Body of pancreas (tissue), 4 donors: ENCODE results near the gene NBAS. TPM values are rescaled to one million over a fixed set of nuclear protein-coding genes. Genes with fewer than 3 reads are reported as not detected.

Source experiments
- ATAC-seq: fragments of 150-250 bp; one replicate; pipeline ENCODE4 v1.9.1; 2016
- DNase-seq, 4 donors: peaks; one replicate each; pipeline ENCODE4 v3.0.0-alpha.2; 2019
- H3K27ac ChIP-seq, 4 donors: fragments of 200-600 bp; sonication (generic); 1 replicate in 3 of 4; 2 replicates in 1 of 4; pipeline versions ENCODE4 v1.5.1 to v1.6.1; 2016 to 2019; ENCODE audit warnings: mild to moderate bottlenecking in 1 of 4, mixed read lengths in 1 of 4, moderate library complexity in 1 of 4
- H3K27me3 ChIP-seq, 2 donors: fragments of 200-600 bp; sonication (generic); one replicate each; pipeline ENCODE4 v1.6.0; 2016; ENCODE audit warnings: mild to moderate bottlenecking in 1 of 2
- H3K36me3 ChIP-seq, 2 donors: fragments of 200-600 bp; sonication (generic); replicated peaks in 1 of 2; 2 replicates each; pipeline ENCODE4 v1.5.1; 2016; ENCODE audit warnings: low read depth in 2 of 2; ENCODE audit not compliant: insufficient read depth in 1 of 2
- H3K4me1 ChIP-seq: fragments of 200-600 bp; sonication (generic); one replicate; pipeline ENCODE4 v1.6.0; 2016
- H3K4me3 ChIP-seq, 2 donors: fragments of 200-600 bp; sonication (generic); 1 replicate in 1 of 2; 2 replicates in 1 of 2; pipeline ENCODE4 v1.5.1; 2016 to 2019
- H3K9me3 ChIP-seq, 3 donors: fragments of 200-600 bp; sonication (generic); 1 replicate in 2 of 3; 2 replicates in 1 of 3; pipeline ENCODE4 v1.5.1; 2016
- POLR2A ChIP-seq, 3 donors: fragments of 450-650 bp; IDR thresholded peaks; one replicate each; pipeline ENCODE4 v1.6.1; 2016; ENCODE audit warnings: antibody characterized with exemption in 3 of 3, mild to moderate bottlenecking in 2 of 3
- WGBS, 2 donors: methylation state at CpG; one replicate each; pipeline ENCODE4 v1.1.5; 2017; 5-methylcytosine and 5-hydroxymethylcytosine counted together
- intact Hi-C: fragments of 100-400 bp; cut with DNase I; formaldehyde crosslinking; loops from one replicate; pipeline ENCODE4 v1.15.1; 2023
- total RNA-seq, 2 donors: library from RNA; depleted of rRNA; stranded (reverse); fragments of >200 nt; gene quantifications; one replicate each; pipeline ENCODE4 v1.1.0, GENCODE V29; 2016
- TF ChIP-seq, protein P1 (sequence below), 7 experiments: fragments of 450-650 bp in 4 of 7; fragments of 200-600 bp in 3 of 7; sonication (generic) in 3 of 7; IDR thresholded peaks; one replicate each; pipeline ENCODE4 v1.5.1; 2016 to 2019; ENCODE audit warnings: antibody characterized with exemption in 7 of 7

NBAS gene
- total RNA-seq, 2 donors from 2014 or later, result 34.0 to 35.9 TPM

DNA sequence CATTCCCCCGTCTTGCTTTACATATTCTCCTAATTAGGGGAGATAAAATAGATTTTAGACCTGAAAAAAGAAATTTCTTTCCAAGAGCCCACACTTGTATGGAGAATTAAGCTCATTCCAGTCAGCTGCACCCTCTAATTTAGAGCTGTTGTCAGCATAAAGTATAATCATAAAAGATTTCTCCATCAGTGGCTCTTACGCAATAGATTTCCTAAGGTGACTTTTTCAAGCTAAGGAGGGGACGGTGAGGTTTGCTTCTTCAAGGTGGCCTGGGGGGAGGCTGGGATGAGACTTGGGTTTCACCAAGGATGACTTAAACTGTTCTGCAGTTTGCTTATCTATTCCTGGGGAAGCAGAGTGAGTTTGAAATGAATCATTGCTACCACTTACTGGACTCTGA lies 426.2 kb downstream of the NBAS start:
- no peak overlapping the region for H3K27ac ChIP-seq
- H3K4me3 ChIP-seq, result no peak overlapping the region
- 90 to 94% methylated on average over 3 of the region's 3 CpGs for WGBS, 2 donors
- ATAC-seq (no peak), DNase-seq (no peak)
- H3K4me1 ChIP-seq, result no peaks in the 10 kb centered on the region
- no peaks in the 10 kb centered on the region for H3K27me3 ChIP-seq
- peaks cover 0 to 4% (median 0%) of the 10 kb centered on the region in 3 donors for H3K9me3 ChIP-seq
- TF ChIP-seq, protein P1, sequence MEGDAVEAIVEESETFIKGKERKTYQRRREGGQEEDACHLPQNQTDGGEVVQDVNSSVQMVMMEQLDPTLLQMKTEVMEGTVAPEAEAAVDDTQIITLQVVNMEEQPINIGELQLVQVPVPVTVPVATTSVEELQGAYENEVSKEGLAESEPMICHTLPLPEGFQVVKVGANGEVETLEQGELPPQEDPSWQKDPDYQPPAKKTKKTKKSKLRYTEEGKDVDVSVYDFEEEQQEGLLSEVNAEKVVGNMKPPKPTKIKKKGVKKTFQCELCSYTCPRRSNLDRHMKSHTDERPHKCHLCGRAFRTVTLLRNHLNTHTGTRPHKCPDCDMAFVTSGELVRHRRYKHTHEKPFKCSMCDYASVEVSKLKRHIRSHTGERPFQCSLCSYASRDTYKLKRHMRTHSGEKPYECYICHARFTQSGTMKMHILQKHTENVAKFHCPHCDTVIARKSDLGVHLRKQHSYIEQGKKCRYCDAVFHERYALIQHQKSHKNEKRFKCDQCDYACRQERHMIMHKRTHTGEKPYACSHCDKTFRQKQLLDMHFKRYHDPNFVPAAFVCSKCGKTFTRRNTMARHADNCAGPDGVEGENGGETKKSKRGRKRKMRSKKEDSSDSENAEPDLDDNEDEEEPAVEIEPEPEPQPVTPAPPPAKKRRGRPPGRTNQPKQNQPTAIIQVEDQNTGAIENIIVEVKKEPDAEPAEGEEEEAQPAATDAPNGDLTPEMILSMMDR (IDR thresholded peaks at IDR 0.05), result no peak
- TF ChIP-seq POLR2A (IDR thresholded peaks at IDR 0.05), result no peak
- H3K36me3 ChIP-seq, result no peaks in the 10 kb centered on the region
- intact Hi-C loops, result no loop called here

DNA sequence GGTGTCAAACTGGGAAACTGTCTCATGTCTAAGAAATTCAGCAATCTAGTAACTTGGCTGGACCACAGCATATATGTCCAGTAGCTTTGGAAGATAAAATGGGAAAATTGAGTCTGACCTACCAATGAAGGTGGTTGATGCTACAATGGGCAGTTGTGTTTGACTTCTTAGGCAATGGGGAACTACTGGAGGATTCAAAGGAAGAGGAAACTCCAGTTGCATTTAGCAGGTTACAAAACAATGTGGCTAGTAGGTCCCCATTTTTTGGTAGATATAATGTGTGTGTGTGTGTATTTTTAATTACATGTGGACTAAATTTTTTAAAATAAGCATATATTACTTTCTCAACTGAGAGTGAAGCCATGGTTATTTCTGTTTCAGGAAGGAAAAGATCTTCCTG lies 427.7 kb downstream of the NBAS start:
- DNase-seq (no peak), ATAC-seq (no peak)
- Histone ChIP-seq H3K9me3 (no peaks in the 10 kb centered on the region), H3K4me1 (no peaks in the 10 kb centered on the region), H3K27me3 (no peaks in the 10 kb centered on the region), H3K4me3 (no peak overlapping the region), H3K36me3 (no peaks in the 10 kb centered on the region), H3K27ac (no peak overlapping the region)
- intact Hi-C loops, result no loop called here
- TF ChIP-seq, protein P1 (IDR thresholded peaks at IDR 0.05), result no peak
- TF ChIP-seq POLR2A (IDR thresholded peaks at IDR 0.05), result no peak

DNA sequence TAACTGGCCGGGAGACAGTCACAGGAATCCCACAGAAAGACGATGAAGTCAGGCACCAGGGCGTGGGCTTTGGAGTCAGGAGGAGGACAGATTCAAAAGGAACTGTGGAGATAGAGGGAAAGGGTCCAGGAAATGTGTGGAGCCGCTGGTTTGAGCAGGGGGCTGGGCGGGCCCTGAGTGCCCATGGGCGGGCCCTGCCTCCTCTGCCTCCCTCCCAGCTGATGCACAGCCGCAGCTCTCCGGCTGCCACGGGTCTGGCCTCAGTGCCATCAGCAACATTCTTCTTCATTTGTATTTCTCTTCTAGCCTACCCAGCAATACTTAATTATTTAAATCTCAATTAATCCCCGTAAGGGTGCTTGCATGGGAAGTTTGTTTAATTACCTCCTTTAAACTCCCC lies 432.3 kb downstream of the NBAS start:
- no peak overlapping the region for H3K4me3 ChIP-seq
- no peak overlapping the region for H3K27ac ChIP-seq
- no peaks in the 10 kb centered on the region for H3K27me3 ChIP-seq
- no peaks in the 10 kb centered on the region for H3K4me1 ChIP-seq
- no peak for DNase-seq
- TF ChIP-seq, protein P1 (IDR thresholded peaks at IDR 0.05), result no peak
- TF ChIP-seq POLR2A (IDR thresholded peaks at IDR 0.05), result no peak
- H3K9me3 ChIP-seq, result no peaks in the 10 kb centered on the region
- no peak for ATAC-seq
- WGBS, 2 donors, result 87 to 89% methylated on average over 10 of the region's 10 CpGs
- intact Hi-C loops, result no loop called here
- H3K36me3 ChIP-seq, result no peaks in the 10 kb centered on the region

DNA sequence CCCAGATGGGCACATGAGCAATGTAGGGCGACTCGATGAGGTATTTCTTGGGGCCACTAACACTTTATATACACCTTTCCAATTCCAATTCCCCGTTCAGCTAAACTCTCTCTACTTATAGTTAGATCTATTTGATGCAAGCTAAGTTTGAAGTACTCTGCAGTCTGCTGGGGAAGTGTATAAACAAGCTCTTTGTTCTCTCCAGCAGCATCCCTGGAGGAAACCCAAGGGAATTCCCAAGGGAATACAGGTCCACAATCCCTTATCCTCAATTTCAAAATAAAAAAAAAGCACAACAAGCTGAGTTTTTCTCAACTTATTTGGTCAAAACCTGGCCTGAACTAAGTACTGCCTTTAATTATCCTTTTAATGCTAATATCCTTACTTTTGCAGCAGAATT lies 433.3 kb downstream of the NBAS start:
- 74 to 83% methylated on average over 3 of the region's 3 CpGs for WGBS, 2 donors
- Histone ChIP-seq H3K27ac (no peak overlapping the region), H3K9me3 (no peaks in the 10 kb centered on the region), H3K36me3 (no peaks in the 10 kb centered on the region), H3K4me3 (no peak overlapping the region), H3K27me3 (no peaks in the 10 kb centered on the region), H3K4me1 (no peaks in the 10 kb centered on the region)
- intact Hi-C loops, result no loop called here
- TF ChIP-seq, protein P1 (IDR thresholded peaks at IDR 0.05), result no peak
- TF ChIP-seq POLR2A (IDR thresholded peaks at IDR 0.05), result no peak
- ATAC-seq (no peak), DNase-seq (no peak)

DNA sequence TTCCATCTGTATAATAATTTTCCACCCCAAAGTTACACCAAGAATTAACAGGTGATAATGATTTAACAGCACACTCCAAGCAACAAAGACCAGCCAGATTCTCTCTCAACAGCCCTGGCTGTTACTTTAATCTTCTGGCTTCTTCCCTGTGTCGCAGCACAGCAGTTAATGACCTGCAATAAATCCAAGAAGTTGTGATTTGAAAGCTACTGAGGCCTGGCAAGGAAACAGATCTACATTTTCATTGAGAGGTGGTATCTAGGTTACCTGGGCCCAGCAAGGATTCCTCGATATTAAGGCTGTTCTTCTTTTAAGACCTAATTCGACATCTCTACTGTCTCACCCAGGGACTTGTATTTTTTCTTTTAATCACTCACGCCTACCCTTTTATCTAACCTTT lies 433.8 kb downstream of the NBAS start:
- WGBS, 2 donors, result 66 to 68% methylated on average over 4 of the region's 4 CpGs
- no peaks in the 10 kb centered on the region for H3K9me3 ChIP-seq
- H3K27ac ChIP-seq, result no peak overlapping the region
- H3K4me3 ChIP-seq, result no peak overlapping the region
- no peaks in the 10 kb centered on the region for H3K36me3 ChIP-seq
- no peaks in the 10 kb centered on the region for H3K27me3 ChIP-seq
- no peak for DNase-seq
- no peak for TF ChIP-seq POLR2A (IDR thresholded peaks at IDR 0.05)
- TF ChIP-seq, protein P1 (IDR thresholded peaks at IDR 0.05), result no peak
- no peak for ATAC-seq
- intact Hi-C loops, result no loop called here
- no peaks in the 10 kb centered on the region for H3K4me1 ChIP-seq
